Neuronal stem cell (in vitro differentiated cells): Measurements from ENCODE around the gene RALGAPB.
"Not testable (repeated sequence)": the region's sequence is repeated elsewhere in the genome, so short reads cannot be mapped to it uniquely, and the experiment has no call there.

ENCODE experiments used
- DNase-seq: peaks from one replicate; pipeline ENCODE4 v3.0.0-alpha.2; 2013; ENCODE audit warnings: low spot score
- H2AFZ ChIP-seq: one replicate; pipeline ENCODE4 v1.6.1; 2013; ENCODE audit warnings: mild to moderate bottlenecking, low read length, inconsistent platforms
- H2AK5ac ChIP-seq: 2 replicates; pipeline ENCODE4 v1.6.1; 2013; ENCODE audit warnings: low read depth, mild to moderate bottlenecking, inconsistent platforms, low read length, moderate library complexity, mixed read lengths
- H2BK120ac ChIP-seq: 2 replicates; pipeline ENCODE4 v1.6.1; 2013; ENCODE audit warnings: low read depth, mild to moderate bottlenecking, inconsistent platforms, low read length, moderate library complexity, mixed read lengths
- H2BK12ac ChIP-seq: one replicate; pipeline ENCODE4 v1.6.1; 2013; ENCODE audit warnings: low read length, inconsistent platforms
- H2BK15ac ChIP-seq: 2 replicates; pipeline ENCODE4 v1.6.1; 2013; ENCODE audit warnings: mild to moderate bottlenecking, low read length, inconsistent platforms, mixed read lengths
- H2BK5ac ChIP-seq: one replicate; pipeline ENCODE4 v1.6.1; 2013; ENCODE audit warnings: inconsistent platforms, mild to moderate bottlenecking, low read length, moderate library complexity
- H3K14ac ChIP-seq: one replicate; pipeline ENCODE4 v1.6.1; 2013; ENCODE audit warnings: low read length, inconsistent platforms
- H3K18ac ChIP-seq: 2 replicates; pipeline ENCODE4 v1.6.1; 2013; ENCODE audit warnings: low read length, inconsistent platforms
- H3K23ac ChIP-seq: 2 replicates; pipeline ENCODE4 v1.6.1; 2013; ENCODE audit warnings: low read depth, mild to moderate bottlenecking, mixed read lengths, low read length, inconsistent platforms; ENCODE audit not compliant: poor library complexity
- H3K27ac ChIP-seq: replicated peaks from 3 replicates; pipeline ENCODE4 v1.5.1; 2013; ENCODE audit warnings: low read length, inconsistent platforms
- H3K27me3 ChIP-seq, 3 experiments: 2 replicates each; pipeline ENCODE4 v1.6.1; 2013; ENCODE audit warnings: low read length in 3 of 3, mild to moderate bottlenecking in 2 of 3, inconsistent platforms in 1 of 3, low read depth in 1 of 3, mixed read lengths in 1 of 3, moderate library complexity in 1 of 3; ENCODE audit not compliant: control insufficient read depth in 3 of 3, insufficient read depth in 3 of 3
- H3K36me3 ChIP-seq, 2 donors: replicated peaks in 1 of 2; 2 replicates each; pipeline ENCODE4 v1.6.1; 2013; ENCODE audit warnings: low read length in 2 of 2; ENCODE audit not compliant: control insufficient read depth in 2 of 2, insufficient read depth in 2 of 2
- H3K4ac ChIP-seq: 2 replicates; pipeline ENCODE4 v1.6.1; 2013; ENCODE audit warnings: inconsistent platforms, mild to moderate bottlenecking, low read length, moderate library complexity
- H3K4me1 ChIP-seq, 2 donors: 1 replicate in 1 of 2; 2 replicates in 1 of 2; pipeline ENCODE4 v1.6.1; 2013; ENCODE audit warnings: low read length in 2 of 2, low read depth in 1 of 2; ENCODE audit not compliant: control insufficient read depth in 2 of 2, insufficient read depth in 1 of 2
- H3K4me2 ChIP-seq: one replicate; pipeline ENCODE4 v1.6.1; 2013; ENCODE audit warnings: mild to moderate bottlenecking, low read length, inconsistent platforms; ENCODE audit not compliant: insufficient read depth, poor library complexity, severe bottlenecking
- H3K4me3 ChIP-seq, 2 donors: 2 replicates each; pipeline ENCODE4 v1.5.1; 2013; ENCODE audit warnings: low read length in 2 of 2, mild to moderate bottlenecking in 2 of 2, inconsistent platforms in 1 of 2, moderate library complexity in 1 of 2
- H3K79me1 ChIP-seq: one replicate; pipeline ENCODE4 v1.6.1; 2013; ENCODE audit warnings: low read depth, mild to moderate bottlenecking, inconsistent platforms, low read length, moderate library complexity
- H3K9ac ChIP-seq: one replicate; pipeline ENCODE4 v1.6.1; 2013; ENCODE audit warnings: mild to moderate bottlenecking, low read depth, low read length, inconsistent platforms; ENCODE audit not compliant: poor library complexity
- H3K9me3 ChIP-seq, 2 donors: replicated peaks in 1 of 2; 2 replicates each; pipeline versions ENCODE3 to v1.6.1; 2013; ENCODE audit warnings: low read length in 2 of 2, mild to moderate bottlenecking in 2 of 2, inconsistent platforms in 1 of 2, low read depth in 1 of 2, mixed read lengths in 1 of 2, moderate library complexity in 1 of 2; ENCODE audit not compliant: control insufficient read depth in 2 of 2, insufficient read depth in 1 of 2
- H4K8ac ChIP-seq: one replicate; pipeline ENCODE4 v1.6.1; 2013; ENCODE audit warnings: low read depth, mild to moderate bottlenecking, inconsistent platforms, low read length, moderate library complexity
- H4K91ac ChIP-seq: one replicate; pipeline ENCODE4 v1.6.1; 2013; ENCODE audit warnings: low read length, low read depth, mild to moderate bottlenecking, inconsistent platforms; ENCODE audit not compliant: poor library complexity
- WGBS, 2 donors: extraction: QIAGEN DNeasy Blood & Tissue Kit; methylation state at CpG; one replicate each; pipeline ENCODE4 v1.1.7; 2013; ENCODE audit warnings: missing lambda C conversion rate in 2 of 2, mixed read lengths in 1 of 2; ENCODE audit not compliant: insufficient read length in 2 of 2, insufficient replicate concordance in 1 of 2; ENCODE audit errors: extremely low coverage in 2 of 2; 5-methylcytosine and 5-hydroxymethylcytosine counted together

RALGAPB gene

GRCh38 chr20:38590676-38591473 is 118.2 kb downstream of the RALGAPB start:
- H3K4me2 ChIP-seq, result no peak overlapping the region
- no peak for DNase-seq
- H3K18ac ChIP-seq, result peak overlapping the region; percentile 46
- H3K23ac ChIP-seq, result no peak overlapping the region
- H3K14ac ChIP-seq, result no peak overlapping the region
- H3K79me1 ChIP-seq, result no peaks in the 10 kb centered on the region
- H3K27me3 ChIP-seq, result peaks cover 0 to 5% (median 0%) of the 10 kb centered on the region in 3 experiments
- H4K91ac ChIP-seq, result no peak overlapping the region
- no peak overlapping the region for H4K8ac ChIP-seq
- H2BK120ac ChIP-seq, result no peak overlapping the region
- peak overlapping the region; percentile 12 for H2BK15ac ChIP-seq
- no peak overlapping the region for H2BK5ac ChIP-seq
- WGBS, 2 donors, result no CpG with 5 or more reads among the region's 18 CpGs
- H2BK12ac ChIP-seq, result no peak overlapping the region
- H2AK5ac ChIP-seq, result peak overlapping the region; percentile 10
- H3K9me3 ChIP-seq, result no peaks in the 10 kb centered on the region
- no peak overlapping the region for H3K4me3 ChIP-seq
- H2AFZ ChIP-seq, result peak overlapping the region; percentile 57
- H3K36me3 ChIP-seq, result no peaks in the 10 kb centered on the region
- H3K4me1 ChIP-seq, result peaks cover 0 to 7% of the 10 kb centered on the region in 2 donors
- no peak overlapping the region for H3K9ac ChIP-seq
- no peak overlapping the region for H3K4ac ChIP-seq
- H3K27ac ChIP-seq, result no peak overlapping the region

GRCh38 chr20:38591474-38592410 is 119.1 kb downstream of the RALGAPB start:
- Histone ChIP-seq H4K91ac (no peak overlapping the region), H3K27me3 (peaks cover 0 to 5% (median 0%) of the 10 kb centered on the region in 3 experiments), H3K4ac (no peak overlapping the region), H2BK120ac (no peak overlapping the region), H2BK5ac (no peak overlapping the region), H2BK15ac (no peak overlapping the region), H3K23ac (peak overlapping the region; percentile 70), H2AK5ac (no peak overlapping the region), H4K8ac (no peak overlapping the region), H3K9ac (no peak overlapping the region), H2AFZ (no peak overlapping the region), H3K27ac (no peak overlapping the region), H3K4me2 (no peak overlapping the region), H3K4me1 (peaks cover 0 to 7% of the 10 kb centered on the region in 2 donors), H3K36me3 (no peaks in the 10 kb centered on the region), H3K4me3 (no peak overlapping the region), H3K9me3 (no peaks in the 10 kb centered on the region), H2BK12ac (no peak overlapping the region), H3K18ac (no peak overlapping the region), H3K79me1 (no peaks in the 10 kb centered on the region), H3K14ac (no peak overlapping the region)
- WGBS, 2 donors, result no CpG with 5 or more reads among the region's 21 CpGs
- no peak for DNase-seq

GRCh38 chr20:38592411-38592790 is 119.8 kb downstream of the RALGAPB start:
- not testable (repeated sequence) for H3K79me1 ChIP-seq, H3K18ac ChIP-seq, H3K4me1 ChIP-seq, H3K4me3 ChIP-seq, H3K36me3 ChIP-seq, H3K23ac ChIP-seq, H3K4me2 ChIP-seq, DNase-seq, H2BK15ac ChIP-seq, H2AK5ac ChIP-seq, H3K9ac ChIP-seq, H2AFZ ChIP-seq, H3K27ac ChIP-seq, H3K27me3 ChIP-seq, H3K14ac ChIP-seq, H3K4ac ChIP-seq, H4K8ac ChIP-seq, H2BK12ac ChIP-seq, H2BK5ac ChIP-seq, H2BK120ac ChIP-seq, H4K91ac ChIP-seq, H3K9me3 ChIP-seq
- no CpG with 5 or more reads among the region's 3 CpGs for WGBS, 2 donors

- DNase-seq, result not testable (repeated sequence)
Observed at GRCh38 chr20:38594281-38594680, 121.6 kb downstream of the RALGAPB start.

More at GRCh38 chr20:38594281-38594680, 121.6 kb downstream of the RALGAPB start:
- not testable (repeated sequence) for H2BK12ac ChIP-seq, H3K79me1 ChIP-seq, H3K9ac ChIP-seq, H3K4ac ChIP-seq, H2BK15ac ChIP-seq, H2AFZ ChIP-seq, H3K4me1 ChIP-seq, H2BK120ac ChIP-seq, H3K36me3 ChIP-seq, H3K4me2 ChIP-seq, H3K27ac ChIP-seq, H2AK5ac ChIP-seq, H4K91ac ChIP-seq, H3K4me3 ChIP-seq, H3K14ac ChIP-seq, H3K18ac ChIP-seq, H4K8ac ChIP-seq, H2BK5ac ChIP-seq, H3K23ac ChIP-seq, H3K9me3 ChIP-seq
- H3K27me3 ChIP-seq, result peaks cover 0 to 12% (median 0%) of the 10 kb centered on the region in 3 experiments
- WGBS, 2 donors, result no CpG with 5 or more reads among the region's 12 CpGs
